ENCODE measurements around the gene KLHL30.

DNA sequence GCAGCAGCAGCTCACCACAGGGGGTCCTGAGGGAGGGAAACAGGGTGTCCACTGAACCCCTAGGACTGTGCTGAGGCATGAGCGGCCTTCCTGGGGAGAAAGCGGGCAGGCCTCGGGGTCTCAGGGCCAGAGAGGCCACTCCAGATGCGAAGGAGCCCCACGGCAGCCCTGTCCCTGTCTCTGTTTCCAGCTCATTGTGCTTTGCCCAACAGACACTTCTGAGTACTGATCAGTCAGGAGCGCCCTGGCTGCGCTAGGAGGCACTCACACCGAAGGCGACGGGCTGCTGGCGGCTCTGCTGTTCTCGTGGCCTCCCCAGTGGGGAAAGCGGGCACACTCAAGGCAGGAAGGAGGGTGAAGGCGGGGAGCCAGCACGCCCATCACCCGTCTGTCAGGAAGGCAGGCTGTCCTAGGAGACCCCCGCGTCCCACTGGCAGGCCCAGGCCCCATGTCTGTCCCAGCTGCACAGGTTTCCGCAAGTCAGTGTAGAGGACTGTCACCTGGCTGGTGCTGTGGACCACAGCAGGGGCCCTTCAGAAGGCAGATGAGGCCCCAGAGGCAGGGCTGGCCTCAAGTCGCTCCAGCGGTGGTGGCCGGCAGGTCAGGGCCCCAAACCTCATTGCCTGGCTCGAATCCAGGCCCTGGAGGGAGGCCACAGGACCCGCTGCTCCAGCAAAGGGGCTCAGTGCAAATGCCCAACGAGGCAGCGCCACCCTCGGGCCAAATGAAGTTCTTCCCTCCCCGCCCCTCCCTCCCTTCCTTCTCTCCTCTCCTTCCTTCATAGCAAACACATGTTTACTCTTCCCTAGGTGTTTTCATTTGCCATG lies 31.6 kb upstream of the KLHL30 start:
- TF ChIP-seq, protein P1, sequence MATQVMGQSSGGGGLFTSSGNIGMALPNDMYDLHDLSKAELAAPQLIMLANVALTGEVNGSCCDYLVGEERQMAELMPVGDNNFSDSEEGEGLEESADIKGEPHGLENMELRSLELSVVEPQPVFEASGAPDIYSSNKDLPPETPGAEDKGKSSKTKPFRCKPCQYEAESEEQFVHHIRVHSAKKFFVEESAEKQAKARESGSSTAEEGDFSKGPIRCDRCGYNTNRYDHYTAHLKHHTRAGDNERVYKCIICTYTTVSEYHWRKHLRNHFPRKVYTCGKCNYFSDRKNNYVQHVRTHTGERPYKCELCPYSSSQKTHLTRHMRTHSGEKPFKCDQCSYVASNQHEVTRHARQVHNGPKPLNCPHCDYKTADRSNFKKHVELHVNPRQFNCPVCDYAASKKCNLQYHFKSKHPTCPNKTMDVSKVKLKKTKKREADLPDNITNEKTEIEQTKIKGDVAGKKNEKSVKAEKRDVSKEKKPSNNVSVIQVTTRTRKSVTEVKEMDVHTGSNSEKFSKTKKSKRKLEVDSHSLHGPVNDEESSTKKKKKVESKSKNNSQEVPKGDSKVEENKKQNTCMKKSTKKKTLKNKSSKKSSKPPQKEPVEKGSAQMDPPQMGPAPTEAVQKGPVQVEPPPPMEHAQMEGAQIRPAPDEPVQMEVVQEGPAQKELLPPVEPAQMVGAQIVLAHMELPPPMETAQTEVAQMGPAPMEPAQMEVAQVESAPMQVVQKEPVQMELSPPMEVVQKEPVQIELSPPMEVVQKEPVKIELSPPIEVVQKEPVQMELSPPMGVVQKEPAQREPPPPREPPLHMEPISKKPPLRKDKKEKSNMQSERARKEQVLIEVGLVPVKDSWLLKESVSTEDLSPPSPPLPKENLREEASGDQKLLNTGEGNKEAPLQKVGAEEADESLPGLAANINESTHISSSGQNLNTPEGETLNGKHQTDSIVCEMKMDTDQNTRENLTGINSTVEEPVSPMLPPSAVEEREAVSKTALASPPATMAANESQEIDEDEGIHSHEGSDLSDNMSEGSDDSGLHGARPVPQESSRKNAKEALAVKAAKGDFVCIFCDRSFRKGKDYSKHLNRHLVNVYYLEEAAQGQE (IDR thresholded peaks at IDR 0.05; ENCODE audit: insufficient read depth in 1 of 2, low read depth in 2 of 2, low read length in 2 of 2): no peak
- TF ChIP-seq FOXP2 (optimal IDR thresholded peaks at IDR 0.05; ENCODE audit: borderline replicate concordance, extremely low read depth, extremely low read length, insufficient read depth) (no peak), POLR2AphosphoS5 (IDR thresholded peaks at IDR 0.05; ENCODE audit: low read depth, low read length) (no peak), TAF1 (IDR thresholded peaks at IDR 0.05; ENCODE audit: borderline replicate concordance, insufficient read depth, low read length) (no peak)

Data from PFSK-1 (cell line).